CD4-positive, alpha-beta T cell (primary cell): Measurements from ENCODE around the gene BSG. TPM values are rescaled to one million over a fixed set of nuclear protein-coding genes. Genes with fewer than 3 reads are reported as not detected.
A peak's percentile ranks its signal among the peaks of the same experiment; 100 is the strongest.

Source experiments
- ATAC-seq: fragments of 200-7000 bp; cut with Tn5 transposase; one replicate; pipeline ENCODE4 v1.10.0; 2022; ENCODE audit warnings: mild to moderate bottlenecking; ENCODE audit not compliant: poor library complexity
- CTCF ChIA-PET: fragments of 350-600 bp; sonication (Branson Sonifier 250); formaldehyde crosslinking; loops from one replicate; lab custom pipeline; 2021; ENCODE audit warnings: antibody characterized with exemption, inconsistent platforms; lab: Charles Lee
- POLR2A ChIA-PET: fragments of 350-600 bp; sonication (Branson Sonifier 250); formaldehyde crosslinking; loops from one replicate; lab custom pipeline; 2021; ENCODE audit warnings: antibody characterized with exemption, inconsistent platforms; lab: Charles Lee
- DNase-seq, 14 experiments: peaks; one replicate each; pipeline ENCODE4 v3.0.0-alpha.2; 2013 to 2020; ENCODE audit warnings: mixed read lengths in 2 of 14
- H3K27ac ChIP-seq, 2 donors: one replicate each; pipeline versions ENCODE4 v1.5.1 to v1.7.0; 2013; ENCODE audit warnings: low read length in 2 of 2, low read depth in 1 of 2, mild to moderate bottlenecking in 1 of 2
- H3K27me3 ChIP-seq, 2 experiments: 1 replicate in 1 of 2; 2 replicates in 1 of 2; pipeline versions ENCODE4 v1.6.1 to v1.7.0; 2013; ENCODE audit warnings: low read length in 2 of 2, control low read depth in 1 of 2, mild to moderate bottlenecking in 1 of 2, moderate library complexity in 1 of 2; ENCODE audit not compliant: insufficient read depth in 2 of 2, control insufficient read depth in 1 of 2
- H3K36me3 ChIP-seq: one replicate; pipeline ENCODE4 v1.6.1; 2013; ENCODE audit warnings: low read length, control low read depth; ENCODE audit not compliant: insufficient read depth
- H3K4me1 ChIP-seq: one replicate; pipeline ENCODE4 v1.6.1; 2013; ENCODE audit warnings: low read length, control low read depth; ENCODE audit not compliant: insufficient read depth
- H3K4me3 ChIP-seq: one replicate; pipeline ENCODE4 v1.5.1; 2013; ENCODE audit warnings: mild to moderate bottlenecking, low read length, moderate library complexity
- H3K9me3 ChIP-seq, 2 experiments: 1 replicate in 1 of 2; 2 replicates in 1 of 2; pipeline versions ENCODE4 v1.6.1 to v1.7.0; 2013; ENCODE audit warnings: low read length in 2 of 2, mild to moderate bottlenecking in 2 of 2, control low read depth in 1 of 2, moderate library complexity in 1 of 2; ENCODE audit not compliant: control insufficient read depth in 1 of 2, insufficient read depth in 1 of 2
- H3K27ac Mint-ChIP-seq: one replicate; pipeline ENCODE4 v1.8.0; 2020; ENCODE audit warnings: mixed read lengths
- H3K27me3 Mint-ChIP-seq: one replicate; pipeline ENCODE4 v1.8.0; 2021; ENCODE audit warnings: mixed read lengths
- H3K36me3 Mint-ChIP-seq: one replicate; pipeline ENCODE4 v1.8.0; 2021; ENCODE audit warnings: low read depth, mixed read lengths
- H3K4me1 Mint-ChIP-seq: one replicate; pipeline ENCODE4 v1.8.0; 2021; ENCODE audit warnings: low read depth, mixed read lengths
- H3K4me3 Mint-ChIP-seq: one replicate; pipeline ENCODE4 v1.8.0; 2020; ENCODE audit warnings: mild to moderate bottlenecking, mixed read lengths
- H3K9me3 Mint-ChIP-seq: one replicate; pipeline ENCODE4 v1.8.0; 2020; ENCODE audit warnings: mixed read lengths
- CTCF ChIP-seq: fragments of 200-600 bp; IDR thresholded peaks from one replicate; pipeline ENCODE4 v1.8.0; 2022; ENCODE audit warnings: antibody characterized with exemption, mild to moderate bottlenecking
- intact Hi-C, 2 experiments: fragments of 100-400 bp; cut with DNase I in 1 of 2; cut with micrococcal nuclease in 1 of 2; formaldehyde crosslinking; loops; one replicate each; pipeline versions ENCODE4 v1.15.1 to v1.9.0; 2023 to 2025; cut with DNase I, micrococcal nuclease
- total RNA-seq, 174 experiments: library from RNA in 2 of 174; stranded (reverse) in 2 of 174; gene quantifications; one replicate each; pipeline ENCODE4 v1.2.3 and lab custom pipeline; 2021 to 2026

BSG gene
- total RNA-seq, 2 experiments from 2014 or later, result 68.7 to 71.6 TPM

DNA sequence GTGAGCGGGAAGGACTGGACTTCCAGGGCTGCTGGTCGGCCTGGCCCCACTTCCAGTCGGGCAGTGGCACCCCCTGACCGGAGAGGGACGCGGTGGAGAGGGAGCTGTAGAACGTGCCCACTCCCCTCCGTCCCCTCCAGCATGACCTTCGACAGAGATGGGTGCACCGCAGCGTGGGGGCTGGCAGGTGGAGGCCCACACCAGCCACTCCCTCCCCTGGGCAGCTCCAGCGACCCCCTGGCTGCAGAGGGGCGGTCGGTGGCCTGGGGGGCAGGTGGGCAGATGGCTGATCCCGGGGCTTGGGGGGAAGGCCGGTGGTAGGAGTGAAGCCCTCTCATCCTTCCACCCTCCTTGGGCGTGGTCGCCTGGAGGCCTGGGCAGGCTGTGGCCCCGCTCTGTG lies 19.7 kb downstream of the BSG start:
- no peaks in the 10 kb centered on the region for H3K36me3 ChIP-seq
- ATAC-seq (no peak), DNase-seq (no peak)
- CTCF ChIA-PET, result no interaction called here
- intact Hi-C loops, result no loop called here
- H3K9me3 ChIP-seq, result peaks cover 0 to 25% of the 10 kb centered on the region in 2 experiments
- no peak for TF ChIP-seq CTCF
- H3K27ac ChIP-seq, result no peak overlapping the region
- Mint-ChIP-seq H3K9me3 (no peaks in the 10 kb centered on the region), H3K36me3 (no peaks in the 10 kb centered on the region), H3K27me3 (peaks cover 25% of the 10 kb centered on the region), H3K4me1 (peaks cover 5% of the 10 kb centered on the region), H3K4me3 (peak overlapping the region; percentile 25), H3K27ac (no peak overlapping the region)
- POLR2A ChIA-PET, result no interaction called here
- H3K4me1 ChIP-seq, result peaks cover 32% of the 10 kb centered on the region
- no peak overlapping the region for H3K4me3 ChIP-seq
- H3K27me3 ChIP-seq, result peaks cover 25 to 30% of the 10 kb centered on the region in 2 experiments

DNA sequence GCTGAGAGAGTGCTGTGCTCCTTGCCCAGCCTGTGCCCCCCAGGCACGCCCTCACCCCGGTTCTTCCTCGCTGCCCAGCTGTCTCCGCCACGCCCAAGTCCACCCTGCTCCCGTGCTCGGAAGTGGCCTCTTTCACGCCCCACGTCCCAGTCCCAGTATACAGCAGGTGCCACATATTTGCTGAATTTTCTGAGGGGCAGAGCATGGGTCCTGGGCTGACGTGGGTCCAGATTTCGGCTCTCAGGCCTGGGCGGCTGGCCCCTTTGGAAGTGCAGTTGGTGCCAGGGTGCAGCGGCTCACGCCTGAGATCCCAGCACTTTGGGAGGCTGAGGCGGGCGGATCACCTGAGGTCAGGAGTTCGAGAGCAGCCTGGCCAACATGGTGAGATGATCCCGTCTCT lies 20.7 kb downstream of the BSG start:
- no peak for TF ChIP-seq CTCF
- Histone ChIP-seq H3K36me3 (no peaks in the 10 kb centered on the region), H3K27ac (no peak overlapping the region), H3K4me1 (peaks cover 28% of the 10 kb centered on the region), H3K27me3 (peaks cover 22 to 29% of the 10 kb centered on the region in 2 experiments), H3K4me3 (no peak overlapping the region), H3K9me3 (peaks cover 0 to 26% of the 10 kb centered on the region in 2 experiments)
- CTCF ChIA-PET, result no interaction called here
- Mint-ChIP-seq H3K27me3 (peaks cover 22% of the 10 kb centered on the region), H3K27ac (no peak overlapping the region), H3K4me1 (peaks cover 2% of the 10 kb centered on the region), H3K36me3 (no peaks in the 10 kb centered on the region), H3K9me3 (no peaks in the 10 kb centered on the region), H3K4me3 (peak overlapping the region; percentile 20)
- POLR2A ChIA-PET, result no interaction called here
- DNase-seq (no peak), ATAC-seq (no peak)
- intact Hi-C loops, result no loop called here

DNA sequence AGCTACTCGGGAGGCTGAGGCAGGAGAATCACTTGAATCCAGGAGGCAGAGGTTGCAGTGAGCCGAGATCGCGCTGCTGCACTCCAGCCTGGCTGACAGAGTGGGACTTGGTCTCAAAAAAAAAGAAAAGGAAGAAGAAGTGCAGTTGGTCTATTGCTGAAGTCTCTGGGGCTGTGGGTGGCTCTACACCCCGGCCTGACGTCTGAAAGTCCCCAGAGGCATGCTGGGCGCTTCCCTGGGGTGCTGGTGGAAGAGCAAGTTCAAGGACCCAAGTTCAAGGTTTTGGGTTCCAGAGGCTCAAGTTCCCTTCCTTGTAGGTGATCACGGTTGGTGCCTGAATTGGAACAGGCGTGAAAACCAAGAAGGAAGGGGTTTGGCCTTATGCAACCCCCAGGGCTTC lies 21.1 kb downstream of the BSG start:
- intact Hi-C loops, result no loop called here
- H3K27me3 ChIP-seq, result peaks cover 18 to 24% of the 10 kb centered on the region in 2 experiments
- Mint-ChIP-seq H3K4me1 (no peaks in the 10 kb centered on the region), H3K36me3 (no peaks in the 10 kb centered on the region), H3K9me3 (no peaks in the 10 kb centered on the region), H3K4me3 (peak overlapping the region; percentile 20), H3K27me3 (peaks cover 17% of the 10 kb centered on the region), H3K27ac (no peak overlapping the region)
- POLR2A ChIA-PET, result no interaction called here
- ATAC-seq, result no peak
- no peak for DNase-seq
- TF ChIP-seq CTCF, result no peak
- H3K4me3 ChIP-seq, result no peak overlapping the region
- peaks cover 0 to 22% of the 10 kb centered on the region in 2 experiments for H3K9me3 ChIP-seq
- no peak overlapping the region for H3K27ac ChIP-seq
- CTCF ChIA-PET, result no interaction called here
- H3K4me1 ChIP-seq, result peaks cover 23% of the 10 kb centered on the region
- H3K36me3 ChIP-seq, result no peaks in the 10 kb centered on the region
